Neural progenitor cell (in vitro differentiated cells): ENCODE results near the gene FOXRED1. TPM values are rescaled to one million over a fixed set of nuclear protein-coding genes. Genes with fewer than 3 reads are reported as not detected.
A peak's percentile ranks its signal among the peaks of the same experiment; 100 is the strongest.

Experiments
- DNase-seq: peaks from one replicate; pipeline ENCODE4 v3.0.0-alpha.2; 2016; ENCODE audit warnings: low spot score
- H2AFZ ChIP-seq: fragments of 200-600 bp; sonication (generic); replicated peaks from 2 replicates; pipeline ENCODE4 v1.6.1; 2016; ENCODE audit warnings: antibody characterized with exemption
- H3F3A ChIP-seq: fragments of 200-600 bp; sonication (generic); 2 replicates; pipeline ENCODE4 v1.6.1; 2016; ENCODE audit warnings: antibody characterized with exemption, low read depth
- H3K27ac ChIP-seq: fragments of 200-600 bp; sonication (generic); 2 replicates; pipeline ENCODE4 v1.5.1; 2016; ENCODE audit warnings: mild to moderate bottlenecking
- H3K27me3 ChIP-seq: fragments of 200-600 bp; sonication (generic); 2 replicates; pipeline ENCODE4 v1.6.1; 2016; ENCODE audit warnings: mild to moderate bottlenecking, moderate library complexity
- H3K36me3 ChIP-seq: fragments of 200-600 bp; sonication (generic); 2 replicates; pipeline ENCODE4 v1.5.1; 2016
- H3K4me1 ChIP-seq: fragments of 200-600 bp; sonication (generic); 2 replicates; pipeline ENCODE4 v1.6.1; 2016; ENCODE audit warnings: mixed run types
- H3K4me2 ChIP-seq: fragments of 200-600 bp; sonication (generic); 2 replicates; pipeline ENCODE4 v1.6.1; 2016
- H3K4me3 ChIP-seq: fragments of 200-600 bp; sonication (generic); 2 replicates; pipeline ENCODE4 v1.5.1; 2016
- H3K79me2 ChIP-seq: fragments of 200-600 bp; sonication (generic); 2 replicates; pipeline ENCODE4 v1.6.1; 2016; ENCODE audit warnings: low read depth
- H3K9ac ChIP-seq: fragments of 200-600 bp; sonication (generic); 2 replicates; pipeline ENCODE4 v1.6.1; 2016
- H3K9me3 ChIP-seq: fragments of 200-600 bp; sonication (generic); 2 replicates; pipeline ENCODE4 v1.5.1; 2016; ENCODE audit warnings: low read depth
- H4K20me1 ChIP-seq: fragments of 200-600 bp; sonication (generic); 2 replicates; pipeline ENCODE4 v1.6.1; 2016; ENCODE audit warnings: low read depth
- H3K27ac Mint-ChIP-seq: 3 replicates; pipeline ENCODE4 v1.8.0; 2021; ENCODE audit warnings: mixed read lengths
- H3K27me3 Mint-ChIP-seq: 2 replicates; pipeline ENCODE4 v1.8.0; 2022; ENCODE audit warnings: low read depth, mild to moderate bottlenecking, inconsistent platforms, moderate library complexity, mixed read lengths; ENCODE audit not compliant: insufficient read depth
- H3K36me3 Mint-ChIP-seq: 3 replicates; pipeline ENCODE4 v1.8.0; 2021; ENCODE audit warnings: mixed read lengths
- H3K4me1 Mint-ChIP-seq: 3 replicates; pipeline ENCODE4 v1.8.0; 2021; ENCODE audit warnings: mixed read lengths
- H3K4me3 Mint-ChIP-seq: 3 replicates; pipeline ENCODE4 v1.8.0; 2021; ENCODE audit warnings: mild to moderate bottlenecking, moderate library complexity, mixed read lengths
- H3K9me3 Mint-ChIP-seq: 3 replicates; pipeline ENCODE4 v1.8.0; 2020; ENCODE audit warnings: mixed read lengths
- EZH2 ChIP-seq: fragments of 200-600 bp; sonication (generic); IDR thresholded peaks from 2 replicates; pipeline ENCODE4 v1.6.1; 2017; ENCODE audit warnings: antibody characterized with exemption, mild to moderate bottlenecking, moderate library complexity
- EZH2phosphoT487 ChIP-seq: fragments of 200-600 bp; sonication (generic); IDR thresholded peaks from 2 replicates; pipeline ENCODE4 v1.6.1; 2017; ENCODE audit warnings: antibody characterized with exemption
- total RNA-seq: library from RNA; depleted of rRNA; stranded (reverse); fragments of >200 nt; gene quantifications from 2 replicates; pipeline ENCODE4 v1.2.3, GENCODE V29; 2015; ENCODE audit warnings: low replicate concordance
- TF ChIP-seq, protein P1 (sequence below): fragments of 200-600 bp; sonication (generic); IDR thresholded peaks from 2 replicates; pipeline ENCODE4 v1.5.1; 2017; ENCODE audit warnings: antibody characterized with exemption, mild to moderate bottlenecking

Gene FOXRED1
- total RNA-seq, 1 donor from 2014 or later = 25.8 TPM

- Histone ChIP-seq H3K4me2 (no peak overlapping the region), H3K27me3 (no peaks in the 10 kb centered on the region), H3K4me1 (no peaks in the 10 kb centered on the region), H3K36me3 (no peaks in the 10 kb centered on the region), H3K27ac (no peak overlapping the region), H3K9ac (no peak overlapping the region), H3K4me3 (no peak overlapping the region), H3K79me2 (no peaks in the 10 kb centered on the region), H2AFZ (no peak overlapping the region), H3F3A (no peaks in the 10 kb centered on the region), H3K9me3 (no peaks in the 10 kb centered on the region), H4K20me1 (no peaks in the 10 kb centered on the region)
- Mint-ChIP-seq H3K9me3 (no peaks in the 10 kb centered on the region), H3K36me3 (peaks cover 16% of the 10 kb centered on the region), H3K4me3 (no peak overlapping the region), H3K27ac (no peak overlapping the region), H3K27me3 (peaks cover 2% of the 10 kb centered on the region), H3K4me1 (no peaks in the 10 kb centered on the region)
- DNase-seq = no peak
- no peak for TF ChIP-seq EZH2
- no peak for TF ChIP-seq EZH2phosphoT487
- TF ChIP-seq, protein P1, sequence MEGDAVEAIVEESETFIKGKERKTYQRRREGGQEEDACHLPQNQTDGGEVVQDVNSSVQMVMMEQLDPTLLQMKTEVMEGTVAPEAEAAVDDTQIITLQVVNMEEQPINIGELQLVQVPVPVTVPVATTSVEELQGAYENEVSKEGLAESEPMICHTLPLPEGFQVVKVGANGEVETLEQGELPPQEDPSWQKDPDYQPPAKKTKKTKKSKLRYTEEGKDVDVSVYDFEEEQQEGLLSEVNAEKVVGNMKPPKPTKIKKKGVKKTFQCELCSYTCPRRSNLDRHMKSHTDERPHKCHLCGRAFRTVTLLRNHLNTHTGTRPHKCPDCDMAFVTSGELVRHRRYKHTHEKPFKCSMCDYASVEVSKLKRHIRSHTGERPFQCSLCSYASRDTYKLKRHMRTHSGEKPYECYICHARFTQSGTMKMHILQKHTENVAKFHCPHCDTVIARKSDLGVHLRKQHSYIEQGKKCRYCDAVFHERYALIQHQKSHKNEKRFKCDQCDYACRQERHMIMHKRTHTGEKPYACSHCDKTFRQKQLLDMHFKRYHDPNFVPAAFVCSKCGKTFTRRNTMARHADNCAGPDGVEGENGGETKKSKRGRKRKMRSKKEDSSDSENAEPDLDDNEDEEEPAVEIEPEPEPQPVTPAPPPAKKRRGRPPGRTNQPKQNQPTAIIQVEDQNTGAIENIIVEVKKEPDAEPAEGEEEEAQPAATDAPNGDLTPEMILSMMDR = no peak
Measured at GRCh38 chr11:126293726-126294125, 24.8 kb downstream of the FOXRED1 start.

GRCh38 chr11:126297004-126297403 is 28.1 kb downstream of the FOXRED1 start:
- TF ChIP-seq EZH2phosphoT487 (no peak), EZH2 (no peak)
- TF ChIP-seq, protein P1 = no peak
- H3F3A ChIP-seq = no peaks in the 10 kb centered on the region
- no peak overlapping the region for H2AFZ ChIP-seq
- no peaks in the 10 kb centered on the region for H3K4me1 ChIP-seq
- H3K79me2 ChIP-seq = no peaks in the 10 kb centered on the region
- no peaks in the 10 kb centered on the region for H3K36me3 ChIP-seq
- no peaks in the 10 kb centered on the region for H3K27me3 ChIP-seq
- H4K20me1 ChIP-seq = no peaks in the 10 kb centered on the region
- H3K27me3 Mint-ChIP-seq = peaks cover 2% of the 10 kb centered on the region
- peaks cover 22% of the 10 kb centered on the region for H3K36me3 Mint-ChIP-seq
- H3K4me2 ChIP-seq = no peak overlapping the region
- no peak overlapping the region for H3K4me3 Mint-ChIP-seq
- no peak for DNase-seq
- H3K4me1 Mint-ChIP-seq = no peaks in the 10 kb centered on the region
- no peak overlapping the region for H3K4me3 ChIP-seq
- no peak overlapping the region for H3K27ac ChIP-seq
- no peak overlapping the region for H3K27ac Mint-ChIP-seq
- no peaks in the 10 kb centered on the region for H3K9me3 ChIP-seq
- H3K9ac ChIP-seq = no peak overlapping the region
- H3K9me3 Mint-ChIP-seq = no peaks in the 10 kb centered on the region

DNA sequence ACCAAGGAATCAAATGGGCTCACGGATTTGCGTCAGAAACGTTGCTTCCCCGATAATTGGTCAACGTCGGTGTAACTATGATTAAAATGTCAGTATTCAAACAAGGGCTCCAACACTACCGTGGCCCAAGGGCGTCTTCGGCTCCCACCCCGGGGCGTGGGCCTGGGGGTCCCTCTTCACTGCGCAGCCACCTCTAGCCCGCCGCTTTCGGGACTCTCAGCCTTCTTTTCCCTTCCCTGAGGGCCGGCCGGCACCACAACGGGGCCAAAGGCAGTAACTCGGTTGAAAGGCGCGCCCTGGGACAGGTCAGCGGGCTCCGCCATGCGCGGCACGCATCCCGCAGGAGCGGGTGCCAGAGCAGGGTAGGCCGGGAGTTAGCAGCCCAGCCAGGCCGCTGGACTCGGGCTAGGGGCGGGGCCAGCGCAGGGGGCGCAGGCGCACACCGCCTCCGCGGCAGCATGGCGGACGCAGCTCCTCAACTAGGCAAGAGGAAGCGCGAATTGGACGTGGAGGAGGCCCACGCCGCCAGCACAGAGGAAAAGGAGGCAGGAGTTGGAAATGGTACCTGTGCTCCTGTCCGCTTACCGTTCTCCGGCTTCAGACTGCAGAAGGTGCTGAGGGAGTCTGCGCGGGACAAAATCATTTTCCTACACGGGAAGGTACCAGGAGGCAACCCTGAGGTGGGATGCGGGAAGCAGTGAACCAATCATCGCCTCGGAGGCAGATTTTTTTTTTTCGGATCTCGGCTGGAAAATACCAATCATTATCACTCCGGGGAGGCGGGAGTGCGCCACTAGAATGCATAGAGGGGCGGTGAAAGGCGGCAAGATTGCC is 34.9 kb downstream of the FOXRED1 start, which contains the start of gene DCPS:
DCPS (plus strand) TSS at position 438 of the 834 bp plus-strand sequence; CDS start at position 459, 21 bp downstream.
- peak within 1 kb of the TSS; percentile 30 for H3K9ac ChIP-seq
- peak within 1 kb of the TSS; percentile 42 for H3K4me3 ChIP-seq
- Mint-ChIP-seq H3K4me1 (peaks cover 18% of the 10 kb centered on the region), H3K27ac (peak within 1 kb of the TSS; percentile 50), H3K36me3 (peaks cover 21% of the 10 kb centered on the region), H3K4me3 (peak within 1 kb of the TSS; percentile 83), H3K9me3 (peaks cover 4% of the 10 kb centered on the region), H3K27me3 (peaks cover 4% of the 10 kb centered on the region)
- H4K20me1 ChIP-seq = no peaks in the 10 kb centered on the region
- H3K36me3 ChIP-seq = no peaks in the 10 kb centered on the region
- peak within 1 kb of the TSS; percentile 46 for H2AFZ ChIP-seq
- DNase-seq = peak; percentile 94
- H3K4me2 ChIP-seq = peak within 1 kb of the TSS; percentile 79
- H3K27ac ChIP-seq = no peak within 1 kb of the TSS
- peaks cover 4% of the 10 kb centered on the region for H3K4me1 ChIP-seq
- H3K9me3 ChIP-seq = no peaks in the 10 kb centered on the region
- peaks cover 23% of the 10 kb centered on the region for H3K79me2 ChIP-seq
- H3F3A ChIP-seq = no peaks in the 10 kb centered on the region
- TF ChIP-seq EZH2 (peak; percentile 30), EZH2phosphoT487 (no peak)
- no peaks in the 10 kb centered on the region for H3K27me3 ChIP-seq
